HepG2 (cell line): Measurements from ENCODE around the gene PSD4. TPM values are rescaled to one million over a fixed set of nuclear protein-coding genes. Genes with fewer than 3 reads are reported as not detected.

Source experiments
- HNF4A ChIP-seq: sonication (generic); formaldehyde crosslinking; IDR thresholded peaks from 2 replicates; pipeline ENCODE4 v1.4.0; 2020; ENCODE audit warnings: missing genetic modification reagents
- HOXA9 ChIP-seq: sonication (generic); formaldehyde crosslinking; IDR thresholded peaks from 2 replicates; pipeline ENCODE4 v1.8.1; 2022; ENCODE audit warnings: missing genetic modification reagents, mild to moderate bottlenecking, moderate library complexity, borderline replicate concordance
- IRF2 ChIP-seq: IDR thresholded peaks from 2 replicates; pipeline ENCODE4 v1.6.1; 2018; ENCODE audit warnings: missing genetic modification reagents, missing compliant biosample characterization
- JUN ChIP-seq: sonication (generic); formaldehyde crosslinking; IDR thresholded peaks from 2 replicates; pipeline ENCODE4 v1.4.0; 2020; ENCODE audit warnings: mild to moderate bottlenecking, missing genetic modification reagents
- KAT7 ChIP-seq: IDR thresholded peaks from 2 replicates; pipeline ENCODE4 v1.6.1; 2018; ENCODE audit warnings: borderline replicate concordance, missing compliant biosample characterization
- MBD4 ChIP-seq: IDR thresholded peaks from 2 replicates; pipeline ENCODE4 v1.6.1; 2012; ENCODE audit warnings: low read length, inconsistent platforms, borderline replicate concordance
- NR2C2 ChIP-seq: sonication (generic); formaldehyde crosslinking; IDR thresholded peaks from 2 replicates; pipeline ENCODE4 v1.4.0; 2020; ENCODE audit warnings: missing genetic modification reagents, mild to moderate bottlenecking, moderate library complexity, borderline replicate concordance
- RFX1 ChIP-seq: fragments of 450-650 bp; IDR thresholded peaks from 2 replicates; pipeline ENCODE4 v1.6.1; 2017
- SALL1 ChIP-seq: sonication (generic); formaldehyde crosslinking; IDR thresholded peaks from 2 replicates; pipeline ENCODE4 v1.8.0; 2022; ENCODE audit warnings: mild to moderate bottlenecking, missing genetic modification reagents
- SMC3 ChIP-seq: IDR thresholded peaks from 2 replicates; pipeline ENCODE4 v1.6.1; 2011; ENCODE audit warnings: low read length, improper control_type of control experiment
- SNAPC2 ChIP-seq: sonication (generic); formaldehyde crosslinking; IDR thresholded peaks from 2 replicates; pipeline ENCODE4 v1.8.1; 2022; ENCODE audit warnings: mild to moderate bottlenecking, missing genetic modification reagents
- SRSF1 ChIP-seq: fragments of 200-400 bp; formaldehyde crosslinking; optimal IDR thresholded peaks from 2 replicates; pipeline ENCODE3; 2017; ENCODE audit warnings: mild to moderate bottlenecking, low read depth, low read length, moderate library complexity
- ZBTB3 ChIP-seq: sonication (generic); formaldehyde crosslinking; IDR thresholded peaks from 2 replicates; pipeline ENCODE4 v1.4.0; 2020; ENCODE audit warnings: low read depth, mild to moderate bottlenecking, moderate library complexity, missing genetic modification reagents, borderline replicate concordance
- ZEB1 ChIP-seq: IDR thresholded peaks from 2 replicates; pipeline ENCODE4 v1.6.1; 2012; ENCODE audit warnings: mild to moderate bottlenecking, low read depth, inconsistent platforms; ENCODE audit not compliant: insufficient replicate concordance
- ZNF20 ChIP-seq: sonication (generic); formaldehyde crosslinking; IDR thresholded peaks from 2 replicates; pipeline ENCODE4 v1.4.0; 2020; ENCODE audit warnings: mild to moderate bottlenecking, moderate library complexity, missing genetic modification reagents
- ZNF205 ChIP-seq: IDR thresholded peaks from 2 replicates; pipeline ENCODE4 v1.6.1; 2018; ENCODE audit warnings: missing biosample characterization, missing genetic modification reagents
- ZNF207 ChIP-seq: fragments of 450-650 bp; IDR thresholded peaks from 2 replicates; pipeline ENCODE4 v1.6.1; 2016; ENCODE audit warnings: antibody characterized with exemption, borderline replicate concordance
- ZNF3 ChIP-seq: IDR thresholded peaks from 2 replicates; pipeline ENCODE4 v1.7.0; 2017; ENCODE audit warnings: inconsistent platforms
- ZNF468 ChIP-seq: sonication (generic); formaldehyde crosslinking; IDR thresholded peaks from 2 replicates; pipeline ENCODE4 v1.8.0; 2022; ENCODE audit warnings: mild to moderate bottlenecking, moderate library complexity, missing genetic modification reagents
- ZNF7 ChIP-seq: IDR thresholded peaks from 2 replicates; pipeline ENCODE4 v1.6.1; 2016; ENCODE audit warnings: missing biosample characterization, missing genetic modification reagents
- ZNF75D ChIP-seq: sonication (generic); formaldehyde crosslinking; IDR thresholded peaks from 2 replicates; pipeline ENCODE4 v1.8.1; 2023; ENCODE audit warnings: missing genetic modification reagents, mild to moderate bottlenecking, borderline replicate concordance
- polyA plus RNA-seq, 8 experiments: library from polyadenylated mRNA; depleted of rRNA in 3 of 8; stranded (reverse) in 7 of 8; unstranded in 1 of 8; fragments of >200 nt; fragmentation: Illumina TruSeq in 4 of 8; extraction: Trizol in 4 of 8; gene quantifications; 2 replicates each; pipeline versions ENCODE4 v1.2.1 to v1.2.3, GENCODE V29; 2011 to 2016; ENCODE audit warnings: low read depth in 4 of 8, missing spikeins in 1 of 8, mixed read lengths in 1 of 8; ENCODE audit not compliant: insufficient read depth in 1 of 8
- total RNA-seq, 5 experiments: library from RNA; depleted of rRNA; stranded (reverse); fragments of >200 nt; fragmentation: Illumina TruSeq; extraction: Trizol; gene quantifications; 2 replicates each; pipeline ENCODE4 v1.2.3, GENCODE V29; 2016; ENCODE audit warnings: low read depth in 1 of 5
- TF ChIP-seq, protein P1 (sequence below): IDR thresholded peaks from 2 replicates; pipeline ENCODE4 v1.6.1; 2016; ENCODE audit warnings: low read depth, borderline replicate concordance
- TF ChIP-seq, protein P2 (sequence below): sonication (generic); formaldehyde crosslinking; IDR thresholded peaks from 2 replicates; pipeline ENCODE4 v1.5.0; 2020; ENCODE audit warnings: mild to moderate bottlenecking, missing genetic modification reagents, borderline replicate concordance
- TF ChIP-seq, protein P3 (sequence below): sonication (generic); formaldehyde crosslinking; IDR thresholded peaks from 2 replicates; pipeline ENCODE4 v1.5.0; 2020; ENCODE audit warnings: missing genetic modification reagents, mild to moderate bottlenecking, borderline replicate concordance
- TF ChIP-seq, protein P4 (sequence below): sonication (generic); formaldehyde crosslinking; IDR thresholded peaks from 2 replicates; pipeline ENCODE4 v1.4.0; 2020; ENCODE audit warnings: mild to moderate bottlenecking, missing genetic modification reagents
- TF ChIP-seq, protein P5 (sequence below): sonication (generic); formaldehyde crosslinking; IDR thresholded peaks from 2 replicates; pipeline ENCODE4 v1.8.1; 2023; ENCODE audit warnings: mild to moderate bottlenecking, moderate library complexity, missing genetic modification reagents

Gene PSD4
- total and polyA plus RNA-seq, 2 of the 13 experiments (the other 11 are each of a cell fraction or from before 2014, with no cell fraction given): 5.8 to 9.4 TPM

DNA sequence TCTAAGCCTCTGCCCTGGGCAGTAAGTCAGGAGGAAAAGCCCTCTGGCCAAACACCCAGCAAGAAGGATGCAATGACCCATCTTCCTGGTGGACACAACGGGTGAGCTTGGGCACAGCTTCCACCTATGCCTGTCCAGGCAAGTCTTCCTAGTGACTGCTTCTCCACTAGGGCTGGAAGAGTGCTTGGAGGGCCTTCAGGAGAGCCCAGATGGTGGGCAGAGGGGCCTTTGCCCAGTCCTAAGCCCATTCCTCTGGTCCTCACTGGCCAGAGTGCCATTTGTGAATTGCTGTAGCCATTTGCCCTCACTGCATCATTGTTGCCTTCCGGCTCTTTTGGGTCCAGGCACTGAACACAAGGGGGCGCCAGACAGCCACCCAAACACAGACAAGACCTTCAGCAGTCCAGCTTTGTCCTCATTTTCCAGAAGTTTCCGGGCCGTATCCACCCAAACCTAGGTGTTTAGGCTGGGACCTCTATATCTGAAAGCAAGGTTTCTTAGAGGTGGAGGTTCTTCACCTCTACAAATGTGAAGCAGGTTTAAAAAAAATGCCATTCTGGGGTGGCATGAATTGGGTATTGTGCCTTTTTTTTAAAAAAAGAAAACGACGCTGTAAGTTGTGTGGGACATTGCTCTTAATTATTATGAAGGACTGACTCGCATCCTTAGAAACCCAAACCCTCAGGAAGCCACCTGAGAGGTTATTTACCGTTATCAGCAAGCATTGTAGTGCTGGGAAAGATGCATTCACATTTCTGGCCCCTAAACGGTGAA, 75.4 kb downstream of the PSD4 start (continued):
- peak; percentile 20; the same call in 1 of the 2 replicates for TF ChIP-seq SALL1 (CRISPR knock-in tag)
- TF ChIP-seq MBD4: no peak
- TF ChIP-seq, protein P1, sequence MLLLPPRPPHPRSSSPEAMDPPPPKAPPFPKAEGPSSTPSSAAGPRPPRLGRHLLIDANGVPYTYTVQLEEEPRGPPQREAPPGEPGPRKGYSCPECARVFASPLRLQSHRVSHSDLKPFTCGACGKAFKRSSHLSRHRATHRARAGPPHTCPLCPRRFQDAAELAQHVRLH (CRISPR knock-in tag): peak; percentile 51; the same call in 1 of the 2 replicates
- no peak for TF ChIP-seq ZNF3 (CRISPR knock-in tag)
- no peak for TF ChIP-seq ZNF7
- TF ChIP-seq RFX1: no peak
- peak; percentile 25; the same call in 1 of the 2 replicates for TF ChIP-seq ZNF205
- TF ChIP-seq SRSF1: no peak
- no peak for TF ChIP-seq KAT7
- TF ChIP-seq, protein P2, sequence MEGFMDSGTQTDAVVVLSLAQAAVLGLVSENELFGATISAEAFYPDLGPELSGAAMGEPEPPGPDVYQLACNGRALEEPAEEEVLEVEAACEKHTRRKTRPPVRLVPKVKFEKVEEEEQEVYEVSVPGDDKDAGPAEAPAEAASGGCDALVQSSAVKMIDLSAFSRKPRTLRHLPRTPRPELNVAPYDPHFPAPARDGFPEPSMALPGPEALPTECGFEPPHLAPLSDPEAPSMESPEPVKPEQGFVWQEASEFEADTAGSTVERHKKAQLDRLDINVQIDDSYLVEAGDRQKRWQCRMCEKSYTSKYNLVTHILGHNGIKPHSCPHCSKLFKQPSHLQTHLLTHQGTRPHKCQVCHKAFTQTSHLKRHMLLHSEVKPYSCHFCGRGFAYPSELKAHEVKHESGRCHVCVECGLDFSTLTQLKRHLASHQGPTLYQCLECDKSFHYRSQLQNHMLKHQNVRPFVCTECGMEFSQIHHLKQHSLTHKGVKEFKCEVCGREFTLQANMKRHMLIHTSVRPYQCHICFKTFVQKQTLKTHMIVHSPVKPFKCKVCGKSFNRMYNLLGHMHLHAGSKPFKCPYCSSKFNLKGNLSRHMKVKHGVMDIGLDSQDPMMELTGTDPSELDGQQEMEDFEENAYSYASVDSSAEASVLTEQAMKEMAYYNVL (CRISPR knock-in tag): no peak
- TF ChIP-seq ZBTB3 (CRISPR knock-in tag): no peak
- TF ChIP-seq ZNF468 (CRISPR knock-in tag): no peak
- TF ChIP-seq, protein P3, sequence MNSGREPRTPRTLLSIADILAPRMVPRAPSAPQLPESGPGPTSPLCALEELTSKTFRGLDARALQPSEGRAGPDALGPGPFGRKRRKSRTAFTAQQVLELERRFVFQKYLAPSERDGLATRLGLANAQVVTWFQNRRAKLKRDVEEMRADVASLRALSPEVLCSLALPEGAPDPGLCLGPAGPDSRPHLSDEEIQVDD (CRISPR knock-in tag): no peak
- TF ChIP-seq ZNF20: no peak
- TF ChIP-seq SMC3: peak; percentile 100
- TF ChIP-seq, protein P4, sequence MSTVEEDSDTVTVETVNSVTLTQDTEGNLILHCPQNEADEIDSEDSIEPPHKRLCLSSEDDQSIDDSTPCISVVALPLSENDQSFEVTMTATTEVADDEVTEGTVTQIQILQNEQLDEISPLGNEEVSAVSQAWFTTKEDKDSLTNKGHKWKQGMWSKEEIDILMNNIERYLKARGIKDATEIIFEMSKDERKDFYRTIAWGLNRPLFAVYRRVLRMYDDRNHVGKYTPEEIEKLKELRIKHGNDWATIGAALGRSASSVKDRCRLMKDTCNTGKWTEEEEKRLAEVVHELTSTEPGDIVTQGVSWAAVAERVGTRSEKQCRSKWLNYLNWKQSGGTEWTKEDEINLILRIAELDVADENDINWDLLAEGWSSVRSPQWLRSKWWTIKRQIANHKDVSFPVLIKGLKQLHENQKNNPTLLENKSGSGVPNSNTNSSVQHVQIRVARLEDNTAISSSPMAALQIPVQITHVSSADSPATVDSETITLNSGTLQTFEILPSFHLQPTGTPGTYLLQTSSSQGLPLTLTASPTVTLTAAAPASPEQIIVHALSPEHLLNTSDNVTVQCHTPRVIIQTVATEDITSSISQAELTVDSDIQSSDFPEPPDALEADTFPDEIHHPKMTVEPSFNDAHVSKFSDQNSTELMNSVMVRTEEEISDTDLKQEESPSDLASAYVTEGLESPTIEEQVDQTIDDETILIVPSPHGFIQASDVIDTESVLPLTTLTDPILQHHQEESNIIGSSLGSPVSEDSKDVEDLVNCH (CRISPR knock-in tag): no peak
- TF ChIP-seq, protein P5, sequence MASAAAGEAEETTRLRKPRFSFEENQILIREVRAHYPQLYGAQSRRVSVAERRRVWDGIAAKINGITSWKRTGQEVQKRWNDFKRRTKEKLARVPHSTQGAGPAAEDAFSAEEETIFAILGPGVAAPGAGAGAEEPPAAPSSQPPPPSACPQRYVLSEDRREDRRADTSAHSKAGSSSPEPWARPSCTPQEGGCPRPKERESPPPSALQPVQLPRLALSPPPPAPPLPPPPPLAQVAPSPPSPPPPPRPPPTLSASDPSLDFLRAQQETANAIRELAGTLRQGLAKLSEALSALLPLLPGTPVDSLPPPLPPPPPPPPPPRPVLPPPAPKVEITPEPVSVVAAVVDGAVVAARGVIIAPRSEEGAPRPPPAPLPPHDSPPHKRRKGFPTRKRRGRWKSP (CRISPR knock-in tag): no peak
- no peak for TF ChIP-seq ZNF207
- TF ChIP-seq IRF2: no peak
- TF ChIP-seq ZNF75D (CRISPR knock-in tag): no peak
- no peak for TF ChIP-seq HOXA9 (CRISPR knock-in tag)
- TF ChIP-seq NR2C2 (CRISPR knock-in tag): no peak
- no peak for TF ChIP-seq HNF4A (CRISPR knock-in tag)
- no peak for TF ChIP-seq ZEB1
- TF ChIP-seq JUN: no peak
- no peak for TF ChIP-seq SNAPC2 (CRISPR knock-in tag)
